PC-3 (cell line): ENCODE results near the gene SPANXN4. TPM values are rescaled to one million over a fixed set of nuclear protein-coding genes. Genes with fewer than 3 reads are reported as not detected.

ENCODE experiments used
- ATAC-seq: fragments of 200-7000 bp; cut with Tn5 transposase; 2 replicates; pipeline ENCODE4 v1.9.1; 2020; ENCODE audit warnings: mild to moderate bottlenecking, moderate library complexity
- BruUV-seq: library from RNA; stranded (reverse); fragments of 400-500 nt; replicated peaks from 2 replicates; lab custom pipeline; 2021; lab: Mats Ljungman, UMichigan
- CTCF ChIA-PET: fragments of 300-600 bp; sonication (Branson Sonifier 250); formaldehyde crosslinking; loops from one replicate; lab custom pipeline; 2022; ENCODE audit warnings: antibody characterized with exemption; lab: Charles Lee
- POLR2A ChIA-PET: fragments of 300-600 bp; sonication (Branson Sonifier 250); formaldehyde crosslinking; loops from one replicate; lab custom pipeline; 2022; ENCODE audit warnings: antibody characterized with exemption; ENCODE audit not compliant: unreplicated experiment; lab: Charles Lee
- DNase-seq: peaks from one replicate; pipeline ENCODE4 v3.0.0-alpha.2; 2015
- H2AFZ ChIP-seq: fragments of 300-600 bp; sonication (generic); 2 replicates; pipeline ENCODE4 v1.6.0; 2016; ENCODE audit warnings: antibody characterized with exemption, low read length
- H3F3A ChIP-seq: fragments of 300-600 bp; sonication (generic); one replicate; pipeline ENCODE4 v1.6.0; 2017; ENCODE audit warnings: antibody characterized with exemption, low read length, control low read depth, mild to moderate bottlenecking; ENCODE audit not compliant: unreplicated experiment
- H3K27ac ChIP-seq: fragments of 300-600 bp; sonication (generic); 2 replicates; pipeline ENCODE4 v1.5.1; 2016; ENCODE audit warnings: mild to moderate bottlenecking, low read length
- H3K27me3 ChIP-seq: fragments of 300-600 bp; sonication (generic); 2 replicates; pipeline ENCODE4 v1.6.1; 2016; ENCODE audit warnings: low read length, mixed read lengths
- H3K36me3 ChIP-seq: fragments of 300-600 bp; sonication (generic); 2 replicates; pipeline ENCODE4 v1.6.1; 2016; ENCODE audit warnings: low read depth, mixed run types, low read length, mixed read lengths
- H3K4me1 ChIP-seq: fragments of 300-600 bp; sonication (generic); 2 replicates; pipeline ENCODE4 v1.5.1; 2016; ENCODE audit warnings: low read length; ENCODE audit not compliant: insufficient read depth
- H3K4me2 ChIP-seq: fragments of 300-600 bp; sonication (generic); 2 replicates; pipeline ENCODE4 v1.6.0; 2016; ENCODE audit warnings: low read length
- H3K4me3 ChIP-seq: fragments of 300-600 bp; sonication (generic); 2 replicates; pipeline ENCODE4 v1.5.1; 2016; ENCODE audit warnings: mild to moderate bottlenecking, low read length, mixed read lengths
- H3K79me2 ChIP-seq: fragments of 300-600 bp; sonication (generic); 2 replicates; pipeline ENCODE4 v1.6.1; 2017; ENCODE audit warnings: low read length, mixed read lengths
- H3K9ac ChIP-seq: fragments of 300-600 bp; sonication (generic); 2 replicates; pipeline ENCODE4 v1.6.0; 2016; ENCODE audit warnings: mild to moderate bottlenecking, low read length
- H3K9me2 ChIP-seq: fragments of 300-600 bp; sonication (generic); replicated peaks from 2 replicates; pipeline ENCODE4 v1.6.1; 2016; ENCODE audit warnings: mixed run types, low read length, mixed read lengths
- H3K9me3 ChIP-seq: fragments of 300-600 bp; sonication (generic); 2 replicates; pipeline ENCODE4 v1.6.1; 2016; ENCODE audit warnings: low read length, mixed read lengths
- H4K20me1 ChIP-seq: fragments of 300-600 bp; sonication (generic); 2 replicates; pipeline ENCODE4 v1.6.1; 2016; ENCODE audit warnings: low read length, mixed read lengths
- EZH2 ChIP-seq: fragments of 300-600 bp; sonication (generic); IDR thresholded peaks from one replicate; pipeline ENCODE4 v1.6.1; 2017; ENCODE audit warnings: antibody characterized with exemption, mild to moderate bottlenecking, low read length; ENCODE audit not compliant: unreplicated experiment
- EZH2phosphoT487 ChIP-seq: fragments of 300-600 bp; sonication (generic); IDR thresholded peaks from 2 replicates; pipeline ENCODE4 v1.6.1; 2018; ENCODE audit warnings: mild to moderate bottlenecking, antibody characterized with exemption, low read length, borderline replicate concordance
- intact Hi-C: fragments of 100-400 bp; cut with micrococcal nuclease; formaldehyde crosslinking; loops from 2 replicates; pipeline ENCODE4 v1.9.0; 2023
- total RNA-seq: library from RNA; depleted of rRNA; stranded (reverse); fragments of >200 nt; gene quantifications from 2 replicates; pipeline ENCODE4 v1.2.3, GENCODE V29; 2014
- TF ChIP-seq, protein P1 (sequence below): fragments of 300-600 bp; sonication (generic); conservative IDR thresholded peaks from 2 replicates; pipeline ENCODE4 v1.5.1; 2017; ENCODE audit warnings: antibody characterized with exemption, low read depth, mild to moderate bottlenecking, low read length

Gene SPANXN4
- total RNA-seq, 1 experiment from 2014 or later = not detected

DNA sequence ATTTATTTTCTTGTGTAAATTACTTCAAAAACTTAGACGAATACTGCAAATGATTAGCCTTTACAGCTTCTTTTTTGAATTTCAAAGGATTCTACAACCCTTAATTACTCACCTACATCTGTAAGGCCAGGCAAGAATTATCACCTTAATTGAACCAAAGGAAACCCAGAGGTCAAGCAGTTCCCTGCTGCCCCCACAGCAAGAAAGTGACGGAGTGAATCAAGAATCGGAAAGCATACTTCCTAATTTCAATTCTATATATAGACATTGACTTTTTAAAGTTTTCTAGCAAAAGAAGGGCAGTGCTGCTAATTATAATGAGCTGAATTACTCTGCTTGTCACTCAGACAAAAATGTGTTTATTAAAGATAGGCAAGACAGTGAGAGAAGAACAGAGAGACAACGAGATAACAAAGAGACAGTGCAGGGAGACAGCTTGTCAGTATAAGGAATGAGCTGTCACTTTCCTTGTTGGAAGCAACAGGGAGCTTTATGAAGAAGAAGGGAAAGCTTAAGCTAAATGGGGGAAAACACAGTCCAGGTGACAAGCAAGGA is 47.5 kb upstream of the SPANXN4 start:
- H3K9ac ChIP-seq = no peak overlapping the region
- ATAC-seq = no peak
- H3K4me2 ChIP-seq = no peak overlapping the region
- H3K27me3 ChIP-seq = no peaks in the 10 kb centered on the region
- H4K20me1 ChIP-seq = no peaks in the 10 kb centered on the region
- no TSS peak for BruUV-seq
- ChIA-PET POLR2A (no interaction called here), CTCF (no interaction called here)
- H3K4me3 ChIP-seq = no peak overlapping the region
- H2AFZ ChIP-seq = no peak overlapping the region
- H3K79me2 ChIP-seq = no peaks in the 10 kb centered on the region
- H3K27ac ChIP-seq = no peak overlapping the region
- H3F3A ChIP-seq = no peaks in the 10 kb centered on the region
- no peaks in the 10 kb centered on the region for H3K9me3 ChIP-seq
- no peaks in the 10 kb centered on the region for H3K9me2 ChIP-seq
- DNase-seq = no peak
- intact Hi-C loops = no loop called here
- no peaks in the 10 kb centered on the region for H3K36me3 ChIP-seq
- H3K4me1 ChIP-seq = no peaks in the 10 kb centered on the region
- TF ChIP-seq EZH2phosphoT487 (no peak), EZH2 (no peak)
- TF ChIP-seq, protein P1, sequence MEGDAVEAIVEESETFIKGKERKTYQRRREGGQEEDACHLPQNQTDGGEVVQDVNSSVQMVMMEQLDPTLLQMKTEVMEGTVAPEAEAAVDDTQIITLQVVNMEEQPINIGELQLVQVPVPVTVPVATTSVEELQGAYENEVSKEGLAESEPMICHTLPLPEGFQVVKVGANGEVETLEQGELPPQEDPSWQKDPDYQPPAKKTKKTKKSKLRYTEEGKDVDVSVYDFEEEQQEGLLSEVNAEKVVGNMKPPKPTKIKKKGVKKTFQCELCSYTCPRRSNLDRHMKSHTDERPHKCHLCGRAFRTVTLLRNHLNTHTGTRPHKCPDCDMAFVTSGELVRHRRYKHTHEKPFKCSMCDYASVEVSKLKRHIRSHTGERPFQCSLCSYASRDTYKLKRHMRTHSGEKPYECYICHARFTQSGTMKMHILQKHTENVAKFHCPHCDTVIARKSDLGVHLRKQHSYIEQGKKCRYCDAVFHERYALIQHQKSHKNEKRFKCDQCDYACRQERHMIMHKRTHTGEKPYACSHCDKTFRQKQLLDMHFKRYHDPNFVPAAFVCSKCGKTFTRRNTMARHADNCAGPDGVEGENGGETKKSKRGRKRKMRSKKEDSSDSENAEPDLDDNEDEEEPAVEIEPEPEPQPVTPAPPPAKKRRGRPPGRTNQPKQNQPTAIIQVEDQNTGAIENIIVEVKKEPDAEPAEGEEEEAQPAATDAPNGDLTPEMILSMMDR = no peak

DNA sequence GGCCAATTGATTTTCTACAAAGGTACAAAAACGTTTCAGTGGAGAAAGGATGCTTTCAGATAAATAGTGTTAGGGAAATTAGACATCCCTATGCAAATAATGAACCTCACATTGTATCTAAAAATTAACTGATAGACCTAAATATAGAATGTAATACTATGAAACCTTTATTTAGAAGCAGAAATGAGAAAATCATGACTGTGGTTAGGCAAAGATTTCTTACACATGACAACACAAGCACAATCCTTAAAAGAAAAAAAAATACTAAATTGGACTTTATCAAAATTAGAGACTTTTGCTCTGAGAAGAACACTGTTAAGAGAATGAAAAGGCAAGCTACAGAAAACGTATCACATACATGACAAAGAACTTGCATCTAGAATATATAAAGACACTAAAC is 43.0 kb upstream of the SPANXN4 start:
- intact Hi-C loops = no loop called here
- H3F3A ChIP-seq = no peaks in the 10 kb centered on the region
- H3K36me3 ChIP-seq = no peaks in the 10 kb centered on the region
- H3K27me3 ChIP-seq = no peaks in the 10 kb centered on the region
- no peaks in the 10 kb centered on the region for H4K20me1 ChIP-seq
- H3K79me2 ChIP-seq = no peaks in the 10 kb centered on the region
- no TSS peak for BruUV-seq
- POLR2A ChIA-PET = no interaction called here
- H3K27ac ChIP-seq = no peak overlapping the region
- no peaks in the 10 kb centered on the region for H3K9me2 ChIP-seq
- CTCF ChIA-PET = no interaction called here
- DNase-seq (no peak), ATAC-seq (no peak)
- no peak overlapping the region for H2AFZ ChIP-seq
- TF ChIP-seq, protein P1 = no peak
- TF ChIP-seq EZH2 = no peak
- no peak for TF ChIP-seq EZH2phosphoT487
- H3K4me1 ChIP-seq = no peaks in the 10 kb centered on the region
- H3K4me3 ChIP-seq = no peak overlapping the region
- H3K9ac ChIP-seq = no peak overlapping the region
- no peak overlapping the region for H3K4me2 ChIP-seq
- H3K9me3 ChIP-seq = no peaks in the 10 kb centered on the region

DNA sequence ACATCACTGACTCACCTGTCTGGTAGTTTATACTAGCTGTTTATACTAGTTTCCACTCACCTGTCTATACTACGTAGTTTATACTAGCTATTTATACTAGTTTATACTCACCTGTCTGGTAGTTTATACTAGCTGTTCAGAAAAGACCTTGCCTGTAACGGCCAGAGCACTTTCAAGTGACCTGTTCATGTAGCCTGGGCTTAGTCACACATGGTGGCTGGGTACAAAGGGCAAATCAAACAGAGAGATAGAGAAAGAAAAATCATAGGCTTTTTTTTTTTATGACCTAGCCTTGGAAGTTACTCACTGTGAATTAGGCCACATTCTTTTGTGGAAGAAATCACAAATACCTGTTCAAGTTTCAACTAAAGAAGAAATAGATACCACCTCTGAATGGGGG is 30.7 kb upstream of the SPANXN4 start:
- POLR2A ChIA-PET = no interaction called here
- H3K79me2 ChIP-seq = no peaks in the 10 kb centered on the region
- H4K20me1 ChIP-seq = no peaks in the 10 kb centered on the region
- no peak overlapping the region for H3K27ac ChIP-seq
- H3K4me1 ChIP-seq = no peaks in the 10 kb centered on the region
- no peak overlapping the region for H3K4me3 ChIP-seq
- ATAC-seq = no peak
- H3F3A ChIP-seq = no peaks in the 10 kb centered on the region
- H3K9me2 ChIP-seq = no peaks in the 10 kb centered on the region
- H3K27me3 ChIP-seq = no peaks in the 10 kb centered on the region
- no peak overlapping the region for H3K4me2 ChIP-seq
- no peak overlapping the region for H3K9ac ChIP-seq
- TF ChIP-seq, protein P1 = no peak
- TF ChIP-seq EZH2phosphoT487 = no peak
- TF ChIP-seq EZH2 = no peak
- no peak overlapping the region for H2AFZ ChIP-seq
- DNase-seq = no peak
- intact Hi-C loops = no loop called here
- CTCF ChIA-PET = no interaction called here
- H3K9me3 ChIP-seq = no peaks in the 10 kb centered on the region
- no TSS peak for BruUV-seq
- H3K36me3 ChIP-seq = no peaks in the 10 kb centered on the region
